Osteoblast (primary cell): ENCODE results near the gene PCDHA2. TPM values are rescaled to one million over a fixed set of nuclear protein-coding genes. Genes with fewer than 3 reads are reported as not detected.
"Not testable (repeated sequence)": the region's sequence is repeated elsewhere in the genome, so short reads cannot be mapped to it uniquely, and the experiment has no call there.

Source experiments
- DNase-seq: peaks from one replicate; pipeline ENCODE4 v3.0.0; 2011; ENCODE audit warnings: low spot score, mixed read lengths; ENCODE audit not compliant: insufficient read length; ENCODE audit errors: missing footprints
- H2AFZ ChIP-seq: 2 replicates; pipeline ENCODE4 v1.6.0; 2011; ENCODE audit warnings: mild to moderate bottlenecking, low read length
- H3K27ac ChIP-seq: 2 replicates; pipeline ENCODE4 v1.5.1; 2011; ENCODE audit warnings: mild to moderate bottlenecking, low read depth, low read length, moderate library complexity
- H3K27me3 ChIP-seq: 2 replicates; pipeline ENCODE4 v1.6.0; 2012; ENCODE audit warnings: mild to moderate bottlenecking, control low read depth, inconsistent platforms, low read length, moderate library complexity; ENCODE audit not compliant: insufficient read depth
- H3K36me3 ChIP-seq: 2 replicates; pipeline ENCODE4 v1.5.1; 2011; ENCODE audit warnings: mild to moderate bottlenecking, low read length, control low read depth, moderate library complexity; ENCODE audit not compliant: insufficient read depth
- H3K4me1 ChIP-seq: 2 replicates; pipeline ENCODE4 v1.5.1; 2011; ENCODE audit warnings: mild to moderate bottlenecking, low read length, control low read depth, moderate library complexity; ENCODE audit not compliant: insufficient read depth
- H3K4me2 ChIP-seq: 2 replicates; pipeline ENCODE4 v1.6.0; 2011; ENCODE audit warnings: mild to moderate bottlenecking, low read length; ENCODE audit not compliant: insufficient read depth
- H3K4me3 ChIP-seq: fragments of 200-600 bp; sonication (generic); 3 replicates; pipeline ENCODE4 v1.5.1; 2012; ENCODE audit warnings: mild to moderate bottlenecking, low read length, inconsistent platforms; ENCODE audit not compliant: insufficient read depth
- H3K79me2 ChIP-seq: 2 replicates; pipeline ENCODE4 v1.6.0; 2012; ENCODE audit warnings: mild to moderate bottlenecking, low read length, control low read depth, inconsistent platforms; ENCODE audit not compliant: insufficient read depth
- H3K9me3 ChIP-seq: 2 replicates; pipeline ENCODE4 v1.5.1; 2011; ENCODE audit warnings: low read depth, low read length, control low read depth
- H4K20me1 ChIP-seq: 2 replicates; pipeline ENCODE4 v1.6.0; 2012; ENCODE audit warnings: mild to moderate bottlenecking, low read length, control low read depth; ENCODE audit not compliant: insufficient read depth
- total RNA-seq: library from RNA; depleted of rRNA; stranded (reverse); fragments of >200 nt; gene quantifications from 2 replicates; pipeline ENCODE4 v1.2.3, GENCODE V29; 2012
- TF ChIP-seq, protein P1 (sequence below): IDR thresholded peaks from 2 replicates; pipeline ENCODE4 v1.5.1; 2011; ENCODE audit warnings: mild to moderate bottlenecking, low read depth, low read length, moderate library complexity; ENCODE audit errors: extremely low read depth

Gene PCDHA2
- total RNA-seq, 1 donor = under 0.01 TPM

DNA sequence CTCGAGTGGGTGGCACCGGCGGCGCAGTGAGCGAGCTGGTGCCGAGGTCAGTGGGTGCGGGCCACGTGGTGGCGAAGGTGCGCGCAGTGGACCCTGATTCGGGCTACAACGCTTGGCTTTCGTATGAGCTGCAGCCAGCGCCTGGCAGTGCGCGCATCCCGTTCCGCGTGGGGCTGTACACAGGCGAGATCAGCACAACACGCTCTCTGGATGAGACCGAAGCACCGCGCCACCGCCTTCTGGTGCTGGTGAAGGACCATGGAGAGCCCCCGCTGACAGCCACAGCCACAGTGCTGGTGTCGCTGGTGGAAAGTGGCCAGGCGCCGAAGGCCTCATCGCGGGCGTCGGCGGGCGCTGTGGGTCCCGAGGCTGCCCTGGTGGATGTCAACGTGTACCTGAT lies 28.8 kb downstream of the PCDHA2 start:
- no peak overlapping the region for H2AFZ ChIP-seq

DNA sequence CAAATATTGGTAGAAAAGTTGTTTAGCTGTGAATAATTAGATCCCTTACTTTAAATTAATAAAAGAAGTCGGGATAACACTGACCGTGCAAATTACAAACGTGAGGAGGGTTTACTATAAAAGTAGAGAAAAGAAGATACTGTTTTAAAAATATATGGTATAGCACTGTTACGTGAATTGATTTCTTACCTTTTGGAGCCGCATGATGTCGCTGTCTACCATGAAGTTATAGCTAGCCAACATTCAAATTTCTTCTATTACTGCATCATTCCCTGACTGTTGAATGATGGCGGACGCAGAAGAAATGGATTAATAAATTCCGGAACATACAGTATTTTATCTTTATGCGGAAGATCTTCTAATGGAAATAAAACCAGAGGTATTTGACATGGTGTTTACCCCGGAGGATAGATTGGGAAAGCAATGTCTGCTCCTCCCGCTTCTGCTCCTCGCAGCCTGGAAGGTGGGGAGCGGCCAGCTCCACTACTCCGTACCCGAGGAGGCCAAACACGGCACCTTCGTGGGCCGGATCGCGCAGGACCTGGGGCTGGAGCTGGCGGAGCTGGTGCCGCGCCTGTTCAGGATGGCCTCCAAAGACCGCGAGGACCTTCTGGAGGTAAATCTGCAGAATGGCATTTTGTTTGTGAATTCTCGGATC lies 33.2 kb downstream of the PCDHA2 start, which contains the start of gene PCDHA6:
Gene PCDHA6 (plus strand): TSS at position 257 of the 658 bp plus-strand sequence. CDS start 132 bp downstream, at position 389.
- no peaks in the 10 kb centered on the region for H3K9me3 ChIP-seq
- TF ChIP-seq, protein P1, sequence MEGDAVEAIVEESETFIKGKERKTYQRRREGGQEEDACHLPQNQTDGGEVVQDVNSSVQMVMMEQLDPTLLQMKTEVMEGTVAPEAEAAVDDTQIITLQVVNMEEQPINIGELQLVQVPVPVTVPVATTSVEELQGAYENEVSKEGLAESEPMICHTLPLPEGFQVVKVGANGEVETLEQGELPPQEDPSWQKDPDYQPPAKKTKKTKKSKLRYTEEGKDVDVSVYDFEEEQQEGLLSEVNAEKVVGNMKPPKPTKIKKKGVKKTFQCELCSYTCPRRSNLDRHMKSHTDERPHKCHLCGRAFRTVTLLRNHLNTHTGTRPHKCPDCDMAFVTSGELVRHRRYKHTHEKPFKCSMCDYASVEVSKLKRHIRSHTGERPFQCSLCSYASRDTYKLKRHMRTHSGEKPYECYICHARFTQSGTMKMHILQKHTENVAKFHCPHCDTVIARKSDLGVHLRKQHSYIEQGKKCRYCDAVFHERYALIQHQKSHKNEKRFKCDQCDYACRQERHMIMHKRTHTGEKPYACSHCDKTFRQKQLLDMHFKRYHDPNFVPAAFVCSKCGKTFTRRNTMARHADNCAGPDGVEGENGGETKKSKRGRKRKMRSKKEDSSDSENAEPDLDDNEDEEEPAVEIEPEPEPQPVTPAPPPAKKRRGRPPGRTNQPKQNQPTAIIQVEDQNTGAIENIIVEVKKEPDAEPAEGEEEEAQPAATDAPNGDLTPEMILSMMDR = no peak
- H3K36me3 ChIP-seq = no peaks in the 10 kb centered on the region
- H3K4me3 ChIP-seq = peak within 1 kb of the TSS; percentile 41
- no peak within 1 kb of the TSS for H3K27ac ChIP-seq
- no peaks in the 10 kb centered on the region for H3K27me3 ChIP-seq
- no peaks in the 10 kb centered on the region for H3K4me1 ChIP-seq
- DNase-seq = no peak
- no peak within 1 kb of the TSS for H3K4me2 ChIP-seq
- no peak within 1 kb of the TSS for H2AFZ ChIP-seq
- H4K20me1 ChIP-seq = no peaks in the 10 kb centered on the region
- no peaks in the 10 kb centered on the region for H3K79me2 ChIP-seq

More for the DNA sequence above, 28.8 kb downstream of the PCDHA2 start:
- Histone ChIP-seq H3K9me3 (no peaks in the 10 kb centered on the region), H3K4me2 (no peak overlapping the region), H3K36me3 (no peaks in the 10 kb centered on the region), H3K79me2 (no peaks in the 10 kb centered on the region), H3K27ac (no peak overlapping the region), H3K4me1 (no peaks in the 10 kb centered on the region), H3K4me3 (no peak overlapping the region), H4K20me1 (no peaks in the 10 kb centered on the region), H3K27me3 (no peaks in the 10 kb centered on the region)
- TF ChIP-seq, protein P1 = no peak
- no peak for DNase-seq

DNA sequence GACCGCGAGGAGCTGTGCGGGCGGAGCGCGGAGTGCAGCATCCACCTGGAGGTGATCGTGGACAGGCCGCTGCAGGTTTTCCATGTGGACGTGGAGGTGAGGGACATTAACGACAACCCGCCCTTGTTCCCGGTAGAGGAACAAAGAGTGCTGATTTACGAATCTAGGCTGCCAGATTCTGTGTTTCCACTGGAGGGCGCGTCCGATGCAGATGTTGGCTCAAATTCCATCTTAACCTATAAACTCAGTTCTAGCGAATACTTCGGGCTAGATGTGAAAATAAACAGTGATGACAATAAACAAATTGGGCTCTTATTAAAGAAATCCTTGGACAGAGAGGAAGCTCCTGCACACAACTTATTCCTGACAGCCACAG lies 33.7 kb downstream of the PCDHA2 start:
- Histone ChIP-seq H2AFZ (no peak overlapping the region), H3K9me3 (no peaks in the 10 kb centered on the region), H3K79me2 (no peaks in the 10 kb centered on the region), H3K4me3 (peak overlapping the region; percentile 41), H3K27me3 (no peaks in the 10 kb centered on the region), H3K4me1 (no peaks in the 10 kb centered on the region), H3K36me3 (no peaks in the 10 kb centered on the region), H3K4me2 (no peak overlapping the region), H4K20me1 (no peaks in the 10 kb centered on the region), H3K27ac (no peak overlapping the region)
- DNase-seq = no peak
- TF ChIP-seq, protein P1 = no peak

DNA sequence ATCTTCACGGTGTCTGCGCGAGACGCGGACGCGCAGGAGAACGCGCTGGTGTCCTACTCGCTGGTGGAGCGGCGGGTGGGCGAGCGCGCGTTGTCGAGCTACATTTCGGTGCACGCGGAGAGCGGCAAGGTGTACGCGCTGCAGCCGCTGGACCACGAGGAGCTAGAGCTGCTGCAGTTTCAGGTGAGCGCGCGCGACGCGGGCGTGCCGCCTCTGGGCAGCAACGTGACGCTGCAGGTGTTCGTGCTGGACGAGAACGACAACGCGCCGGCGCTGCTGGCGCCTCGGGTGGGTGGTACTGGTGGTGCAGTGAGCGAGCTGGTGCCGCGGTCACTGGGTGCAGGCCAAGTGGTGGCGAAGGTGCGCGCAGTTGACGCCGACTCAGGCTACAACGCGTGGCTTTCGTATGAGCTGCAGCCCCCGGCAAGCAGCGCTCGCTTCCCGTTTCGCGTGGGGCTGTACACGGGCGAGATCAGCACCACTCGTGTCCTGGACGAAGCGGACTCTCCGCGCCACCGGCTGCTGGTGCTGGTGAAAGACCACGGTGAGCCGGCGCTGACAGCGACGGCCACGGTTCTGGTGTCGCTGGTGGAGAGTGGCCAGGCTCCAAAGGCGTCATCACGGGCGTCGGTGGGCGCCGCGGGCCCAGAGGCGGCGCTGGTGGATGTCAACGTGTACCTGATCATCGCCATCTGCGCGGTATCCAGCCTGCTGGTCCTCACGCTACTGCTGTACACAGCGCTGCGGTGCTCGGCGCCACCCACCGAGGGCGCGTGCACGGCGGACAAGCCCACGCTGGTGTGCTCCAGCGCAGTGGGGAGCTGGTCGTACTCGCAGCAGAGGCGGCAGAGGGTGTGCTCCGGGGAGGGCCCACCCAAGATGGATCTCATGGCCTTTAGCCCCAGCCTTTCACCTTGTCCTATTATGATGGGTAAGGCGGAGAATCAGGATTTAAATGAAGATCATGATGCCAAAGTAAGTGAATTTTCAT lies 35.2 kb downstream of the PCDHA2 start:
- H3K27ac ChIP-seq, H3K9me3 ChIP-seq, H3K4me3 ChIP-seq, H2AFZ ChIP-seq, H3K27me3 ChIP-seq, DNase-seq, H3K36me3 ChIP-seq, H3K79me2 ChIP-seq, H3K4me1 ChIP-seq, H4K20me1 ChIP-seq, H3K4me2 ChIP-seq: not testable (repeated sequence)
